ENCODE data around the gene ARMC7. TPM values are rescaled to one million over a fixed set of nuclear protein-coding genes. Genes with fewer than 3 reads are reported as not detected.
A peak's percentile ranks its signal among the peaks of the same experiment; 100 is the strongest.

The ARMC7 gene
- total and polyA plus RNA-seq, 2 of the 13 experiments (the other 11 are each of a cell fraction or from before 2014, with no cell fraction given): 3.9 to 4.2 TPM

- TF ChIP-seq SIX4 (CRISPR knock-in tag; IDR thresholded peaks at IDR 0.05) (no peak), MTA1 (CRISPR knock-in tag; IDR thresholded peaks at IDR 0.05; ENCODE audit: borderline replicate concordance) (no peak), BHLHE40 (IDR thresholded peaks at IDR 0.05; ENCODE audit: low read length) (no peak), ZNF703 (CRISPR knock-in tag; IDR thresholded peaks at IDR 0.05; ENCODE audit: borderline replicate concordance) (no peak), SKI (IDR thresholded peaks at IDR 0.05; ENCODE audit: partially characterized antibody) (no peak), TERF1 (CRISPR knock-in tag; IDR thresholded peaks at IDR 0.05) (no peak), ZSCAN5A (CRISPR knock-in tag; IDR thresholded peaks at IDR 0.05; ENCODE audit: borderline replicate concordance) (no peak), AHDC1 (CRISPR knock-in tag; IDR thresholded peaks at IDR 0.05; ENCODE audit: borderline replicate concordance) (no peak), ZNF567 (CRISPR knock-in tag; IDR thresholded peaks at IDR 0.05; ENCODE audit: borderline replicate concordance) (no peak), PLSCR1 (CRISPR knock-in tag; IDR thresholded peaks at IDR 0.05; ENCODE audit: borderline replicate concordance) (no peak), RAD51 (IDR thresholded peaks at IDR 0.05; ENCODE audit: borderline replicate concordance) (no peak), DR1 (CRISPR knock-in tag; IDR thresholded peaks at IDR 0.05) (no peak), FOXC1 (CRISPR knock-in tag; IDR thresholded peaks at IDR 0.05; ENCODE audit: borderline replicate concordance) (0 out of 2 replicates have a peak, but pooled peaks have one; percentile 12), SIN3A (IDR thresholded peaks at IDR 0.05; ENCODE audit: borderline replicate concordance, low read depth, low read length) (0 out of 2 replicates have a peak, but pooled peaks have one; percentile 12), ZNF253 (CRISPR knock-in tag; IDR thresholded peaks at IDR 0.05; ENCODE audit: borderline replicate concordance) (no peak), SP1 (IDR thresholded peaks at IDR 0.05) (no peak), SP1 (CRISPR knock-in tag; IDR thresholded peaks at IDR 0.05) (no peak), ISX (CRISPR knock-in tag; conservative IDR thresholded peaks at IDR 0.05) (no peak), MIER3 (CRISPR knock-in tag; IDR thresholded peaks at IDR 0.05; ENCODE audit: borderline replicate concordance) (no peak), ZFX (CRISPR knock-in tag; IDR thresholded peaks at IDR 0.05; ENCODE audit: low read depth) (no peak)
These were observed 16.1 kb upstream of the ARMC7 start (continued) for GRCh38 chr17:75093548-75094158.
